ENCODE measurements around the gene KANSL3.

- TF ChIP-seq POLR2A (IDR thresholded peaks at IDR 0.05; ENCODE audit: low read depth, low read length) (no peak), CTCF (IDR thresholded peaks at IDR 0.05; ENCODE audit: extremely low read depth in 1 of 2, insufficient read depth in 1 of 2, low read depth in 1 of 2, low read length in 2 of 2) (no peak), POLR2AphosphoS5 (IDR thresholded peaks at IDR 0.05; ENCODE audit: insufficient read depth, low read depth, low read length) (no peak), EZH2 (IDR thresholded peaks at IDR 0.05; ENCODE audit: borderline replicate concordance, low read depth, low read length, severe bottlenecking) (no peak), MAX (IDR thresholded peaks at IDR 0.05; ENCODE audit: insufficient read depth, insufficient read length) (no peak), FOS (IDR thresholded peaks at IDR 0.05; ENCODE audit: borderline replicate concordance, insufficient read depth, low read length) (no peak), GATA2 (IDR thresholded peaks at IDR 0.05; ENCODE audit: insufficient read depth, insufficient read length, low read depth, low read length) (no peak), MYC (IDR thresholded peaks at IDR 0.05; ENCODE audit: low read depth, low read length) (no peak)
Observed at GRCh38 chr2:96579422-96579821, 58.7 kb downstream of the KANSL3 start.

All from endothelial cell of umbilical vein (primary cell).